GM18861 (cell line): ENCODE results near the gene PTPRN2.
"Not testable (repeated sequence)": the region's sequence is repeated elsewhere in the genome, so short reads cannot be mapped to it uniquely, and the experiment has no call there.

Experiments used
- ATAC-seq: cut with Tn5 transposase; IDR thresholded peaks from one replicate; pipeline ENCODE4 v1.9.1; 2021; ENCODE audit not compliant: unreplicated experiment

PTPRN2 gene

GRCh38 chr7:157743781-157744525, 843.7 kb downstream of the PTPRN2 start:
- ATAC-seq, result no peak

GRCh38 chr7:157740251-157740798, 847.3 kb downstream of the PTPRN2 start:
- ATAC-seq, result no peak

- ATAC-seq, result no peak
Measured at GRCh38 chr7:157739650-157740049, 848.0 kb downstream of the PTPRN2 start.

GRCh38 chr7:157739031-157739430, 848.6 kb downstream of the PTPRN2 start:
- ATAC-seq, result no peak

GRCh38 chr7:157738066-157738460, 849.6 kb downstream of the PTPRN2 start:
- ATAC-seq, result no peak

- no peak for ATAC-seq
Measured at GRCh38 chr7:157737151-157738065, 850.2 kb downstream of the PTPRN2 start.

GRCh38 chr7:157736341-157736740, 851.3 kb downstream of the PTPRN2 start:
- no peak for ATAC-seq

- ATAC-seq, result no peak
Measured at GRCh38 chr7:157735826-157736225, 851.8 kb downstream of the PTPRN2 start.

GRCh38 chr7:157734676-157735640, 852.7 kb downstream of the PTPRN2 start:
- no peak for ATAC-seq

- not testable (repeated sequence) for ATAC-seq
Measured at GRCh38 chr7:157733760-157734395, 853.7 kb downstream of the PTPRN2 start.

GRCh38 chr7:157731126-157731525, 856.5 kb downstream of the PTPRN2 start:
- no peak for ATAC-seq

- ATAC-seq, result no peak
Measured at GRCh38 chr7:157730614-157731013, 857.0 kb downstream of the PTPRN2 start.

- no peak for ATAC-seq
Measured at GRCh38 chr7:157729566-157729965, 858.1 kb downstream of the PTPRN2 start.

- no peak for ATAC-seq
Measured at GRCh38 chr7:157727964-157728615, 859.5 kb downstream of the PTPRN2 start.

- ATAC-seq, result no peak
Measured at GRCh38 chr7:157726764-157727163, 860.9 kb downstream of the PTPRN2 start.

GRCh38 chr7:157725312-157725711, 862.3 kb downstream of the PTPRN2 start:
- not testable (repeated sequence) for ATAC-seq

GRCh38 chr7:157723205-157723604, 864.4 kb downstream of the PTPRN2 start:
- no peak for ATAC-seq

GRCh38 chr7:157722137-157723060, 865.2 kb downstream of the PTPRN2 start:
- ATAC-seq, result no peak
